HG03025 (cell line): ENCODE data around the gene WDR89.
"Not testable (repeated sequence)": the region's sequence is repeated elsewhere in the genome, so short reads cannot be mapped to it uniquely, and the experiment has no call there.

Source experiments
- ATAC-seq: cut with Tn5 transposase; IDR thresholded peaks from one replicate; pipeline ENCODE4 v1.9.1; 2021; ENCODE audit warnings: mild to moderate bottlenecking, moderate library complexity; ENCODE audit not compliant: unreplicated experiment, low FRiP score

Gene WDR89

DNA sequence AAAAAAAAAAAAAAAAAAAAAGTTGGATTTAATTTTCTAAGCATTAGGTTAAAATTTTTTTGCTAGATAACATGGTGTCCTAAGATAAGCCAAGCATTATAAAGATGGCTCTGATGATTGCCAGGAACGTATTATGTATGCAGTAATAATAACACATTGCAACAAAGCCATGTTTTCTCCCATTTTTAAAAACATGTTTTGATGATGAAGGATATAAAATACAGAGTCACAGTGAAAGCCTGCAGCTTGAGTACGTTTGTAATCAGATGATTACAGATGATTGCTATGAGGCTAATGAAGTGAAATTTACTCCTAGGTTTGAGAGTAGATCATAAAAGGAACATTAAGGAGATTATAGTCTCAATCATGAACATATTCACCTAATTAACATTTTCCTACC, 13.3 kb upstream of the WDR89 start:
- no peak for ATAC-seq

DNA sequence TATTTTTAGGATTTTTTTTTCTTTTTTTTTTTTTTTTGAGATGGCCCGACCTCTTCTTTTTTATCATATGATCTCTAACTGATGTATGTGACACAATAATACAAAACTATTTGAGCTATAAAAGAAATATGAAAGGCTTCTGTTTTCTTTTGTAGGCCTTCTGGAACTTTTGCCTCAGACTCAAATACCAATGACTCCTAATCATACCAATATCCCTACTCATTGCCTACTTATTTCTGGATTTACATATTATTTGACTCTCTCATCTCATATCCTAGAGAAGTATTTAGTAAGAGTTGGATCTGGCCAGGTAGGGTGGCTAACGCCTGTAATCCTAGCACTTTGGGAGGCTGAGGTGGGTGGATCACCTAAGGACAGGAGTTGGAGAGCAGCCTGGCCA, 12.7 kb upstream of the WDR89 start:
- ATAC-seq = no peak

DNA sequence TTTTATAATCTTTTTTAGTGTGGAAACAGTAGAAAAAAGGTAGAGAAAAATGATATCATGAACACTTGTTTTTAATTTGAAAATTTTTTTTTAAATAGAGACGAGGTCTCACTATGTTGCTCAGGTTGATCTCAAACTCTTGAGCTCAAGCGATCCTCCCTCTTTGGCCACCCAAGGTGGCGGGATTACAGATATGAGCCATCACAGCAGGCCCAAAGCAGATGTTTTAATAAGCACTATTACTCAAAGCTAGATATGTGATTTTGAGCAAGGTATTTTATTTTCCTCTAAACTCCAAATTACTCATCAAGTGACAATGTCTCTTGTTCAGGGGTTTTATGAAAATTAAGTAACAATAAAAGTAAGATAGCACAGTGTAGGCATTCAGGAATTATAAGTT, 10.7 kb upstream of the WDR89 start:
- no peak for ATAC-seq

DNA sequence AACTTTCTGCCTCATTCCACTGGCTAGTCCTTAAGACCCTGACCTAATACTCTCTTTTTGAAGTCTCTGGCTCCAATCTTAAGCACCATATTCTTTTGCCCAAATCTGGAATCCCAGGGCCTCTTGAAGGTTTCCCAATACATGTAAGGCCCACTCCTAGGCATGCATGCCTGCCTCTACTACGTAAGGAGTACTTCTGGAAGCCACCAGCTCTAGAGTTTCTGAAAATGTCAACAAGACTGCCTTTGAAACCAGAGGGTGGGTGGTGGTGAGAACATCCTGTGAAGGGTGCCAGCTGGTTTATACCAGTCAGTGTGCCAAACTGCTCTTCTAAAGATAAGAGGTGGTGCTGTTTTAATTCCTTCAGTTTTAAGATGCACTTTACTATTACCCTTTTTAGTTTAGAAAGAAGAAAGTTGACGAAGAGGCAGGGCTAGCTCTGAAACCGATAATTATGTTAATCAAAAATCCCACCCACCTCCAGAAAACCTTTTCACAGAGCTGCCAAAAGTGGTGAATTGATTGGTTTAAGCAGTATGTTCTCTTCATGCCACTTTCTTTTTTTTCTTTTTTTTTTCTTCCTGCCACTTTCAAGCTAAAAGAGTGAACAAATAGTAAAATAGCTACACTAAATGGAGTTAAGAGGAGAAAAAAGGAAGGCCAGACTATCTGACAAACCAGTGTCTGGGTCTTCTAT, 8.7 kb upstream of the WDR89 start:
- no peak for ATAC-seq

DNA sequence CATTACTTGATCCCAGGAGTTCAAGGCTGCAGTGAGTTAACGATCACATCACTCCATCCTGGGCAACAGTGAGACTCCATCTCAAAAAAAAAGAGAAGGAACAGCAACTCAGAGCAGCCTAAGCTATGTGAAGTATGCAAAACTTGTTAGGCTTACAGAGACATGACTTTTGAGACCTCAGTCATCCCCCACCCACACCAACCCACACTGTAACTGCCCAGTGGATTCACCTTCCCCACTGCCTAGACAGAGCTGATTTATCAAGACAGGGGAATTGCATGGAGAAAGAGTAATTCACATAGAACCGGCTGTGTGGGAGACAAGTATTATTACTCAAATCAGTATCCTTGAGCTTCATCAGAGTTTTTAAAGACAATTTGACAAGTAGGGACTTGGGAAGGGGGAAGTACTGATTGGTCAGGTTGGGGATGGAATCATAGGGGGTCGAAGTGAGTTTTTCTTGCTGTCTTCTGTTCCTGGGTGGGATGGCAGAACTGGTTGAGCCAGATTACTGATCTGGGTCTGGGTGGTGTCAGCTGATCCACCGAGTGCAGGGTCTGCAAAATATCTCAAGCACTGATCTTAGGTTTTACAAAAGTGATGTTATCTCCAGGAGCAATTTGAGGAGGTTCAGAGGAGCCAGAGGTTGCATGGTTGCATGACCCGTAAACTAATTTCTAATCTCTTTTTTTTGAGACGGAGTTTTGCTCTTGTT, 6.2 kb upstream of the WDR89 start:
- ATAC-seq = no peak

DNA sequence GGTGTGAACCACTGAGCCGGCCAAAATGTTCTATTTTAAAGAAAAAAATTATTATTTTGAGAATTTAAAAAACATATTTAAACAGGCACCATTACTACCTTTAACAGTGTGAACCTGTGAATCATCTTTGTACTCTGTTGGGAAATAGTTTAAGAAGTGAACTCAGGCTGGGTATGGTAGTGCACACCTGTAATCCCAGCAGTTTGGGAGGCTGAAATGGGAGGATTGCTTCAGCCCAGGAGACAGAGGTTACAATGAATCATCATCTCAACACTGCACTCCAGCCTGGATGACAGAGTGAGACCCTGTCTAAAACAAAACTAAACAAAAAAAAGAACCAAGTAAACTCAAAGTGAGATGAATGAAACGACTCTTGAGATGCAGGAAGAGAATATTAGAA, 3.1 kb upstream of the WDR89 start:
- ATAC-seq = no peak

DNA sequence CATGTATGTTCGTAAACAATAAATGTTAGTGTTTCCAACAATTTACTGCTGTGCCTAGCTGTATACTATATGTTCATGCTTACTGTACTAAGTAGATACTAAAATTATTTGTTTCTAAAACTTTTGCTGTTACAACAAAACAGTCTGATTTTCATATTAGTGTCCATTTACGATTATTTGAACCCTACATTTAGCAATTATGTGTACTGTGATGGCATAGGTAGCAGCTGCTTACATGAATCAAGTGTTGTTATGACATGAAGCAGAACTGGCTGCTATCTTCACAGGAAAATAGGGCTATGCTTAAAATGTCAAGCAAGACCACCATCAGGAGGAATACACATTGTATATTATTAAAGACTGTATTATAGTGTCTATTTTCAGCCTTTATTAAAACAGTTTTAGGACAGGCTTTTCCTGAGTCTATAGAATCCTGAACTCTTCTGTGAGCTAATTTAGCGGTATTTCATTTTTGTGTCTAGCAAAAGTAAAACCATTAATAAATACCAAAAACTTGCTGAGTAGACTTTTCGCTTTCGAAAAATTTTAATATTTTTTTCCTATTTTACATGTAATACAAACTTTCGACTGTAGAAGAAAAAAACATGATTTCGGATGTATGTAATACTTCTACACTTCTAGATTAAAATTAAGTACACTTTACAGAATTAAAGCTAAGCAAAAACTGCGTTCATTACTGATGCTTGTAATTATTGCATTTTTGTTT, 1.1 kb upstream of the WDR89 start:
- ATAC-seq = no peak

DNA sequence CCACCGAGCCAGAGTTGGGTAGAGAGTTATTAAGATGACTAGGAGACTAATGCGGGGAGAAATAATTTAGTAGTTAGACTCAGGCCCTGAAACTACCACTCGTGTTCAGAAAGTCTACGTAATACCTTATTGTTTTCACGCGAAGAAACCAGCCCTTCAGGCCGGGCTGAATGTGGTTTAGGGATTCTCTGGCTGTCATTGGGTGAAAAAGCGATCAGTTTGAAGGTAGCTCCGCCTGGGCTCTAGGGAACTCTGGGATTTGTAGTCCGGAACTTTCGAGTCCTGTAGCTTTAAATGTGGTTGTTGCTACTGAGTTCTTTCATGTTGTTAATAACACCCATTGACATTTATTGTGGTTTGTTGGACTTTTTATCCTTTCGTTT, 549 bp upstream of the WDR89 start:
- ATAC-seq = peak; percentile 61

DNA sequence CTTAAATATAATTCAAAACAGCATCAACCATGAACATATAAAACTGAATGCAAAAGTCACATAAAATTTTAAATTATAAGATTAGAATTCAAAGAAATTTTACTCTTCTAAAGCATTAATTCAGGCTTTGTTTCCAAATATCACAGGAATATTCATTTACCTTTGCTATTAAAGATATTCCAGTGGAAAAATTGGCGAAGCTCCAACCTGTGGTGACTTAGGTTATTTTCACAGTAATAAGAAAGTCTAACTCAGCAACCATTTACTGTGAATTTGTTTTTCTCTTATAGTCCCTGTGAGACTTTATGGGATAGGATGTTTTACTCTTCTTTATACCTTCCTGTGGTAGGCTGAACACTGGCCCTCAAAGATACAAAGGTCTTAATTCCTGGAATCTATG, 3.2 kb downstream of the WDR89 start:
- ATAC-seq = no peak

DNA sequence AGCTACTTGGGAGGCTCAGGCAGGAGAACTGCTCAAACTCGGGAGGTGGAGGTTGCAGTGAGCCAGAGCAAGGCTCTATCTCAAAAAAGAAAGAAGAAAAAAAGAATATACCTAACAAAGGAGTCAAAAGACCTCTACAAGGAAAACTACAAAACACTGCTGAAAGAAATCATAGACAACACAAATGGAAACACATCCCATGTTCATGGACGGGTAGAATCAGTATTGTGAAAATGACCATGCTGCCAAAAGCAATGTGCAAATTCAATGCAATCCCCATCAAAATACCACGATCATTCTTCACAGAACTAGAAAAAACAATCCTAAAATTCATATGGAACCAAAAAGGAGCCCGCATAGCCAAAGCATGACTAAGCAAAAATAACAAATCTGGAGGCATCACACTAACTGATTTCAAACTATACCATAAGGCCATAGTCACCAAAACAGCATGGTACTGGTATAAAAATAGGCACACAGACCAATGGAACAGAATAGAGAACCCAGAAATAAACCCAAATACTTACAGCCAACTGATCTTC, 5.5 kb downstream of the WDR89 start:
- ATAC-seq = not testable (repeated sequence)

DNA sequence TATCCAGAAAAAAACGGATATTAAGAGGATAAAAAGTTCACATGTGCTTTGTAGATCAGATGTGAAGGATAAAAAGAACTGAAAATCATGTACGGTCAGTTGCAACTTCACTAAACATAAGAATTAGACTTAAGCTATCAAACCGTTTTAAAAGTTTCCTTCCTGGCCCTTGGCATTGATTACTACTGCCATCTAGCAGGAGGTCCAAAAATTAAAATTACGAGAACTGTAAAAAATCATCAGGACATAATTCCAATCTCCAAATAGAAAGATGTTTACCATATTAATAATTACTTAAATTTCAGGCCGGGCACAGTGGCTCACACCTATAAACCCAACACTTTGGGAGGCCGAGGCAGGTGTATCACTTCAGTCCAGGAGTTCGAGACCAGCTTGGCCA, 7.9 kb downstream of the WDR89 start:
- no peak for ATAC-seq

DNA sequence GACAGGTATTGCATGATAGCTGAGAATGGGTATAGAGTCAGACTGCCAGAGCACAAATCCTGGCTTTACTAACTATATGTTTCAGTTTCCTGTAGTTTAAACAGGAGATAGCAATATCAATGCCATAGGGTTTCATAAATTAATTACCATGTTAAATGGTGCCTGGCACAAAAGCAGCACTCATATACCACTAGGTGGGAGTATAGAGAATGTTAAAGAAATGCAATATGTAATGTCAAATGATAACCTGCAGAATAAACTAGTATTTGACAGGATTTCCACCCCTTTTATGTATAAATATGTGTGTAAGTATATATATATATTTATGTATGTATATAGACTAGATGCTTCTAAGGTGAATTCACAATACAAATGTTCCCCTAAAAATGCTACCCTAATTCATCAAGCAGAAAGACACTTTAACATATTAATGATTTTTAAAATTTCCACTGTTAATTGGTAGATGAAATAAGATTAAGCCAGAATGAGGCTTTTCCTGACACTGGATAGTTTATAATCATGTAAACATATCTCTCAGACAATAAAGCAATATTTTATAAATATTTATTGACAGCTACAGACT, 8.6 kb downstream of the WDR89 start:
- no peak for ATAC-seq

DNA sequence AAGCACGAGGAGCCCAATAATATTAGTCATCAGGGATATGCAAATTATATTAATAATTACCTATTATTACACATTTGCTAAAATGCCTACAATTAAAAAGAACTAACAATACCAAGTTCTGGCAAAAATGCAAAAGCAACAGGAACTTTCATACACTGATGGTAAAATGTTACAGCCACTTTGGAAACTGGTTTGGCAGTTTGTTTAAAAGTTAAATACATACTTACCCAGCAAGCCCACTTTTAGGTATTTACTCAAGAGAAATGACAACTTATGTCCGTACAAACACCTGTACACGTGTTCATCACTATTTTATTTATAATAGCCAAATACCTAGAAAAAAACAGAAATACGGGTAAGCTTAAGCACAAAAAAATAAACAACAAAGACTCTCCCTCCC, 17.0 kb downstream of the WDR89 start:
- no peak for ATAC-seq

DNA sequence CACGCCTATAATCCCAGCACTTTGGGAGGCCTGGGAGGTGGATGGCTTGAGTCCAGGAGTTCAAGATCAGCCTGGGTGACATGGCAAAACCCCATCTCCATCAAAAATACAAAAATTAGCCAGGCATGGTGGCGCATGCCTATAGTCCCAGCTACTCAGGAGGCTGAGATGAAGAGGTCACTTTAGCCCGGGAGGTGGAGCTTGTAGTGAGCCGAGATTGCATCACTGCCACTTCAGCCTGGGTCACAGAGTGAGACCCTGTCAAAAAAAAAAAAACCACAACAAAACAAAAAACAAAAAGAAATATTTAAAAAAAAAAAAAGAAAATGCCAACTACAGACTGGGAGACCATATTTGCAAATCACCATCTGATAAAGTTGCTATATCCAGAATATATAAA, 17.5 kb downstream of the WDR89 start:
- no peak for ATAC-seq

DNA sequence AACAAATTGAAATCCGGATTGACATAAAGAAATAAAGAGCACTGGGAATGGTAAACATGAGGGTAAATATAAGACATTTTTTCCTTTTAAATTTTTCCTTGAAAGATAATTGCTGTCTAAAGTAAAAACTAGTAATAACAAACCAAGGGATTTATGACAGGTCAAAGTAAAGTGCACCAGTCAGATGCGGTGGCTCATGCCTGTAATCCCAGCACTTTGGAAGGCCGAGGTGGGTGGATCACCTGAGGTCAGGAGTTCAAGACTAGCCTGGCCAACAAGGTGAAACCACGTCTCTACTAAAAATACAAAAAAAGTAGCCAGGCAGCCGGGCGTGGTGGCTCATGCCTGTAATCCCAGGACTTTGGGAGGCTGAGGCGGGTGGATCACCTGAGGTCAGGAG, 19.7 kb downstream of the WDR89 start:
- not testable (repeated sequence) for ATAC-seq

DNA sequence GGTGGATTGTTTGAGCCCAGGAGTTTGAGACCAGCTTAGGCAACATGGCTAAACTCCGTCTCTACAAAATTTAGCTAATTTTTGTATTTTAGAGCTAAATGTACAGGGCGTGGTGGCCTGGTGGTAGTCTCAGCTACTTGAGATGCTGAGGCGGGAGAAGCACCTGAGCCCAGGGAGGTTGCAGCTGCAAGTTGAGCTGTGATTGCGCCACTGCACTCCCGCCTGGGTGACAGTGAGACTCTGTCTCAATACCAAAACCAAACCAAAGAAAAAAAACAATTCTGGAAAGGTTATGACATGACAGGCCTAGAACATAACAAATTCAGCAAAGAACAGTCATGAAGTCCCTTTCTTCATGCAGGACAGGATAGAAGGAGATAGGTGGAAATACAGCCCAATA, 25.7 kb downstream of the WDR89 start:
- no peak for ATAC-seq

DNA sequence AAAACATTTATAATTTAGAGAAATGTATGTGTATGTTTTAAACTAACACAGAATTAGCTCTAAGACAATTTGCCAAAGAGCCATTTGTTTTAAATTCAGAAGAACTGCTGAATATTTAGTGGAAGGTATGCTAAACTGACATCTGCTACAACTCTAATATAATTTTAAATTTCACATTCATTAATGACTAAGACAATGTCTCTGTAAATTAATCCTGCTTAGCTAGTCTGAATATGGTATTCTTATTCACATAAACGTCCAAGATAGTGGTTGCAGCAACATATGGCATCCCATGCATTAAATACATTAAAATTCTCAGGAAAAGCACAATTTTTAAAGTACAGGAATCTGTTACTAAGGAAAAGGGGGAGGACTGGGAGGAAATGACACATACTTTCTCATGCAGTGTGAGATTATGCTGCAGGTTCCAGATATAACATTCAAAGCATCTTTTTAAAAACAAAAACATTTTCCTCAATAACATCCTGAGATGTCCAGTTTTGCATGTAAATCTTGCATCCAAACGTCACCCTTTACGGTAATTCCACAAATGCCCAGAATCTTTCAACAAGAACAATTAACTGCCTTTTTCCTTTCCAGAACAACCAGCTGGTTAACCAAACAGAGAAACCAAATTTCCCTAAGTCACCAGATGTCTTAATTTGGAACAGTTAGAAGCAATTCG, 26.9 kb downstream of the WDR89 start:
- ATAC-seq = no peak

DNA sequence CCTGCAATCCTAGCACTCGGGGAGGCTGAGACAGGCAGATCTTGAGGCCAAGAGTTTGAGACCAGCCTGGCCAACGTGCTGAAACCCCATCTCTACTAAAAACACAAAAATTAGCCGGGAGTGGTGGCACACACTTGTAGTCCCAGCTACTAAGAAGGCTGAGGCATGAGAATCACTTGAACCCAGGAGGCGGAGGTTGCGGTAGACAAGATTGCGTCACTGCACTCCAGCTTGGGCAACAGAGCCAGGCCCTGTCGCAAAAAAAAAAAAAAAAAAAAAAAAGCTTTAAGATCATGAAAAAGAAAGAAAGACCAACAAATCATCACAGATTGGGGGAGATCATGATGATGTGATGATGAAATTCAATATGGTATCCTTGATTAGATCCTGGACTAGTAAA, 30.6 kb downstream of the WDR89 start:
- no peak for ATAC-seq

DNA sequence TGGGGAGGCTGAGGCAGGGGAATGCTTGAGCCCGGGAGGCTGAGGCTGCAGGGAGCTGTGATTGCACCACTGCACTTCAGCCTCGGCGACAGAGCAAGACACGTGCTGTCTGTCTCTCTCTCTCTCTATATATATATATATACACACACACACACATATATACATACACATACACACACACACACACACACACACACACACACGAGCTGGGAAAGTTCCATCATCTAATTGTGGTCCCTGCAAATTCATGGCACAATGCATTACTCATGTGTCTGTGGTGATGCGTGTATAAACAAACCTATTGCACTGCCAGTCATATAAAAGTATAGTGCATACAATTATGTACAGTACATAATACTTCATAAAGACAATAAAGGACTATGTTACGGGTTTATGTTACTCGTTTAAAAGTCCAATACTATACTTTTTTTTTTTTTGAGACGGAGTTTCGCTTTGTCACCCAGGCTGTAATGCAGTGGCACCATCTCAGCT, 36.6 kb downstream of the WDR89 start:
- ATAC-seq = no peak

DNA sequence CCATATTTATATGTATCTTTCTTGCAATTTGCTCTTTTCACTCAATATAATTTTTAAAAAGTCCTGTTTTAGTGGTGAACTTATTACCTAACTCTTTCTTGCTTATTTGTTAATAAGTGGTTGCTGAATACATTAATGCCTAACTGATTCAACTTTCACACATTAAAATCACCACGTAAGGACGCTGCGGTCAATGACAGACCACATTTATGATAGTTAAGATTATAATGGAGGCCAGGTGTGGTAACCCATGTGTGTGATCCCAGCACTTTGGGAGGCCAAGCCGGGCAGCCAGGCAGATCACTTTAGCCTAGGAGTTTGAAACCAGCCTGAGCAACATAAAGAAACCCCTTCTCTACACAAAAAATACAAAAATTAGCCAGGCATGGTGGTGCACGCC, 37.0 kb downstream of the WDR89 start:
- no peak for ATAC-seq
